Raji (cell line): ENCODE results near the gene BARHL1.

ENCODE experiments used
- POLR2A ChIP-seq: IDR thresholded peaks from 2 replicates; pipeline ENCODE4 v1.6.1; 2011; ENCODE audit warnings: low read depth, low read length, control low read depth; ENCODE audit not compliant: insufficient read depth

The BARHL1 gene

DNA sequence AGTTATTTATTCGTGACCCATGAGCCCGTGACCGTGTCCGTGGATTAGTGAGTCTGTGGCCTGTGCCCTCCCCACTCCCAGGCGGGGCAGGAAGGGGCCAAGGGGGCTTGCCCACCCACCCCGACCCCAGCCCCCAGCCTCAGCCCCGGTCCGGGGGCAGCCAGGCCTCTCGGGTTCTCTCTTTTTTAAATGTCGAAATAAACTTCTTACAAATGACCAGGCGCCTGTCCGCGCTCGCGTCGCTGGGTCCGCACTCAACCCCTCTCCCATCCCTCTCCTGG, 7.6 kb downstream of the BARHL1 start:
- TF ChIP-seq POLR2A: no peak

- TF ChIP-seq POLR2A: no peak
Measured at GRCh38 chr9:132590318-132591182, 8.1 kb downstream of the BARHL1 start.

DNA sequence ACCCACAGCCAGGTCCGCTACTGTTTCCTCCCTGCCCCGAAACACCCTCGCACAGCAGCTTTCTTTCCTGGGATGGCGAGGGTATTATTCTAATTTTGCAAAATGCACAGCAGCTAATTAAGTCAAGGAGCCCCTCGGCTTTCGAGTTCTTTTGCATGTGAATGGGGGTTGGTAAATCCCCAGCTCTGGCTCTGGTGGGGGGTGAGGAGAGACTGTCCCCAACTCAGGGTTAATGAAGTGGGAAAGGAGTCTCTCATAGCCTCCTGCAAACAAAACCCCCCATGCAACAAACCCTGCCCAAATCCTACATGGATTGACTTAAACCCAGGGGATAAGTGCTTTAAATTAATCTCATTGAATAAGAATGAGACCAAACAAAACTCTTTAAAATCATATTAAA, 8.8 kb downstream of the BARHL1 start:
- no peak for TF ChIP-seq POLR2A

- no peak for TF ChIP-seq POLR2A
Measured at GRCh38 chr9:132591751-132592314, 9.4 kb downstream of the BARHL1 start.

DNA sequence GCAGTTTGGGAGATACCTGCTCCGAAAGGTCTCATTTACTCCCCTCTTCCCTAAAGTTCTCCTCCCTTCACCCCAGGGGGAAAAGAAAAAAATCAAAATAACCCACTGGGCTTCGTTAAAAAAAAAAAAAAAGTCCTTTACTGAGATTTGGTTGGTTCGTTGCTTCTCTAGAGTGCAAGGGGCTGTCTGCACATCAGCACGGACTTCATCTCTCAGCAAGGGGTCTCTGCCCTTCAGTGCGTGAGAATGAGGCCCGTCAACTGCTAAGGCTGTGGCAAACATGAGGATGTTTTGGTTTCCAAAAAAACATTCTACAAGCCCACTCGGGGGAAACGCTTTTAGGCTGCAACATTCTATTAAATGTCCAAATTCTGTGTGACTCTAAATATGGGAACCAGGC, 10.0 kb downstream of the BARHL1 start:
- no peak for TF ChIP-seq POLR2A

GRCh38 chr9:132594412-132594811, 12.0 kb downstream of the BARHL1 start:
- no peak for TF ChIP-seq POLR2A

GRCh38 chr9:132595319-132595718, 12.9 kb downstream of the BARHL1 start:
- TF ChIP-seq POLR2A: no peak

DNA sequence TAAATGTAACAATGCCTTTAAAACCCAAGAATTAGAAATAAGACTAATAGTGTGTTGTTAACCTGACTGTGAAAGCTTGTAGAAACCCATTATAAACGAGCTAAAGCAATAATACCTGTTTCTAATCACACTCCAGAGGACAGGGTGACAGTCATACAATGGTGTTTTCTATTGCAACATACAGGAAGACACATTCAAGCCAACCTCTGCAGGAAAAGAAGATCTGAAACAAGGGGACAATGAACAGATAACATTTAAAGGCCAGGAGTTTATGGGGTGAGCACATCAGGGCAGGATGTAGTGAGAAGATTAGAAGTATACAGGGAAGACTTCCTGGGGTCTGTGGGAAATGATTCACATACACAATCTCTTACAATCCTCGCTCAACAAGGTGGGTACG, 13.8 kb downstream of the BARHL1 start:
- no peak for TF ChIP-seq POLR2A

GRCh38 chr9:132597073-132597775, 14.8 kb downstream of the BARHL1 start:
- no peak for TF ChIP-seq POLR2A

- TF ChIP-seq POLR2A: no peak
Measured at GRCh38 chr9:132600326-132600984, 18.0 kb downstream of the BARHL1 start.

- TF ChIP-seq POLR2A: no peak
Measured at GRCh38 chr9:132602207-132602606, 19.8 kb downstream of the BARHL1 start.

DNA sequence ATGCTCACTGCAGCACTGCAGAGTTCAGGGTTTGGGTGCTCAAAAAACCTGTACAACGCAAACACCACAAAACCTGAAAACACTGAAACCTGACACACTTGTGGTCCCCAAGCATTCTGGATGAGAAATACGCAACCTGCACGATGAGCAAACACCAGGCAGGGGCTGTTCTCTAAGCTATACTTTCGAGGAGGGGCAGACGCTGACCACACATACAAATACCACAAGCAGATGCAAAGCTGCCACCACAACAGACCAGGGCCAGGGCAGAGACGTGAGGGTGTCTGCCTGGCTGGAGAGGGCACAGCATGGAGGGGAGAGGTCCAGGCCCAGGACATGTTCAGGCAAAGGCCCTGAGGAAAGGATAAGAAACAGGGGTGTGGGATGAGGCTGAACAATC, 23.0 kb downstream of the BARHL1 start:
- no peak for TF ChIP-seq POLR2A

DNA sequence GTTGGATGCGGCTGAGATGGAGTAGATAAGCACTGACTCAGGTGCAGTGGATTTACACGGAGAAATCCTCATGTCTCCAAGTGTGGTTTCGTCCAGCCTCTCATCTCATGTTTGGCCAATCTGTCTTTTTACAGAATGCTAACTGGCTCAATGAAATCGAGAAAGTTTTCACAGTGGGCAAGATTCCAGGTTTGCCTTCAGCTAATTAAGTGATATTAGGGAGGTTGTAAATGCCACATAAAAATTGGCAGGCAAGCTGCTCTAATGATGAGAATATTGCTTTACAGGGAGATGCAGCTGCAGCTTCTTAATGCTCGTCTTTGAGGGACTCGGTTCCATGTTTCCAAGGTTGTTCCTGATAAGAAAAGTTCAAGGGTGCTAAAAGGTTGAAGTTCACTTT, 23.7 kb downstream of the BARHL1 start:
- TF ChIP-seq POLR2A: no peak

GRCh38 chr9:132609184-132609583, 26.8 kb downstream of the BARHL1 start:
- TF ChIP-seq POLR2A: no peak

GRCh38 chr9:132609829-132610228, 27.4 kb downstream of the BARHL1 start:
- TF ChIP-seq POLR2A: no peak

DNA sequence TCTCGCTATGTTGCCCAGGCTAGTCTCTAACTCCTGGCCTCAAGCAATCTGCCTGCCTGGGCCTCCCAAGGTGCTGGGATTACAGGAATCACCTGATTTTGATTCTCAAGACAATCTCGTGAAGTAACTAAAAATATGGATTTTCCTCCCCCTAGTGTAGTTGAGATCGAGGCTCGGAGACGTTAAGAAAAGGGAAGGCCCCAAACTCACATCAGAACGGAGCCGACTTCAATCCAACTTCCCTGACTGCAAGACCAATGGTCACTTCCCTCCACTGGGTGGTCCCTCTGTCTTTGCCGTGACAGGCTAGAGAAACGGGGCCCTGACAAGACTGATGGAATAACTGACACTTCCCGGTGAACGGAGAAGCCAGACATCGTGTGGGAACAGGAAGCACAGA, 28.3 kb downstream of the BARHL1 start:
- no peak for TF ChIP-seq POLR2A
